CD1c-positive myeloid dendritic cell (primary cell): ENCODE measurements around the gene UBL3.
A peak's percentile ranks its signal among the peaks of the same experiment; 100 is the strongest.

Experiments used
- DNase-seq: peaks from one replicate; pipeline ENCODE4 v3.0.0-alpha.2; 2016; ENCODE audit errors: extremely low spot score

The UBL3 gene

GRCh38 chr13:29758531-29759114 lies 91.8 kb downstream of the UBL3 start:
- peak; percentile 94 for DNase-seq

GRCh38 chr13:29756506-29756905 lies 93.9 kb downstream of the UBL3 start:
- DNase-seq = no peak

- peak; percentile 31 for DNase-seq
Observed at GRCh38 chr13:29754473-29754806, 96.0 kb downstream of the UBL3 start.

GRCh38 chr13:29753618-29754472 lies 96.6 kb downstream of the UBL3 start:
- DNase-seq = no peak

- DNase-seq = no peak
Observed at GRCh38 chr13:29752175-29752574, 98.2 kb downstream of the UBL3 start.

- DNase-seq = no peak
Observed at GRCh38 chr13:29750183-29750530, 100.3 kb downstream of the UBL3 start.

- no peak for DNase-seq
Observed at GRCh38 chr13:29749401-29750182, 100.8 kb downstream of the UBL3 start.

DNA sequence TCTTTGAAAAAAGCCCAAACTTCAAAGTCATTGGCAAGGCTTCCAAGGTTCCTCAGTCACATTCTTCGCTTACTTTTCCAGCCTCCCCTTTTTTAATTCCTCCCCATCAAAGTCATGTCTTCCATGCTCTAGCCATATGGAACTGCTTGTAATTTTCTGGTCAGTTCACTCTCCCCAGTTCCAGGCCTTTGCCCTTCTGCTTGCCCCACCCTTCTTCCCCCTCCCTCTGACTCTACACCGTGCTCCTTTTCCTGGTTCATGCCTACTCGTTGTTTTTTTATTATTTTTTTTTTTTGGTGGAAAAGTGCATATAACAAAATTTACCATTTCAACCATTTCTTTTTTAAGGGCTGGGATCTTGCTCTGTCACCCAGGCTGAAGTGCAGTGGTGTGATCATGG lies 102.3 kb downstream of the UBL3 start:
- no peak for DNase-seq

GRCh38 chr13:29746148-29746677 lies 104.2 kb downstream of the UBL3 start:
- DNase-seq = no peak

- no peak for DNase-seq
Observed at GRCh38 chr13:29745704-29746103, 104.7 kb downstream of the UBL3 start.

GRCh38 chr13:29743201-29743786 lies 107.1 kb downstream of the UBL3 start:
- no peak for DNase-seq

DNA sequence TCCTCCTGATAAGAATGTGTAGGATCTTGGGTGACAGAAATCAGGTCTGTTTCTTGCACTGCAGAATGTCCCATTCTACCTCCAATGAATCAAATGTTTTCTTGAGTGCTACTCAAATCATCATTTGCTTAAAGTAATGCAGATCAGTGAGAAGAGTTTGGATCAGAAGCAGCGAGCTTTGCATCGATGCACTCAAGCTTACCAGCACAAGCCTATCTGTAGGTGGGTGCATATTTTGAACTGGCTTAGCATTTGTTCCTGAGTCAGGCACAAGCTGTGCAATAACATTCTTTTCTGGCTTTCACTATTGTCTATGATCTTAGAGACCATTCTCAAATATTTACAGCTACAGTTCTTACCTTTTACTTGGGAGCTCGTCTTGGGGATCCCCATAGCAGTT lies 109.5 kb downstream of the UBL3 start:
- no peak for DNase-seq

DNA sequence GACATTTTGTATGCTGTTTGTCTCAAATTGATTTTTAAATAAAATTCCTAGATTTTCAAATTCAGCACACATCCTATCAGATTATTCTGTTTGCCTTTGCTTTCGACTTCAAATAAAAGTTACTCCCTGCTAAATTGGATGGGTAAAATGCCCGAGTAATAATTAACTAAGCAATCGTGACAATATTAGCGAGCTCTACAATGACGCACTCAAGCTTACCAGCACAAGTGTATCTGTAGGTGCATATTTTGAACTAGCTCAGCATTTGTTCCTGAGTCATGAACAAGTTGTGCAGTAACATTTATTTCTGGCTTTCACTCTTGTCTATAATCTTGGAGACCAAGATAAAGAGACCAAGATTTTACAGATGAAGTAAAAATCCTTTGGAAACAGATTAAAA lies 113.4 kb downstream of the UBL3 start:
- no peak for DNase-seq

- DNase-seq = peak; percentile 73
Observed at GRCh38 chr13:29733147-29733611, 117.2 kb downstream of the UBL3 start.

DNA sequence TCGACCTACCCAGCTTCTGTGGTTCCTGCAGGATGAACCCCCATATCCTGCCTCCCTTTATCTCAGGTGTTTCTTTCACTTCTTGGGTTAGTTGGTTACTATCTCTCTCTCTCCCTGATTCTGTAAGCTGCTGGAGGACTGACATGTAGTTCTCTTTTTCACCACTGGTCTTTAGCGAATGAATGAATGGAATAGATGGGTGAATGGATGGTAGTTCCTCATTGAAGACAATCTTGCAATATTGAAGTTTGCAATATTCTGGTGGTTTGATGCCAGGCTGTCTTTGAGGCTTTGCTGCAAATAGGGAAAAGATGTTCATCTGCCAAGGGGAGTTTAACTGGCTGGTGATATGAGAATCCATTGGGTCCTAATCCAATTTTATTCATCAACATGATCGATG lies 120.2 kb downstream of the UBL3 start:
- no peak for DNase-seq

DNA sequence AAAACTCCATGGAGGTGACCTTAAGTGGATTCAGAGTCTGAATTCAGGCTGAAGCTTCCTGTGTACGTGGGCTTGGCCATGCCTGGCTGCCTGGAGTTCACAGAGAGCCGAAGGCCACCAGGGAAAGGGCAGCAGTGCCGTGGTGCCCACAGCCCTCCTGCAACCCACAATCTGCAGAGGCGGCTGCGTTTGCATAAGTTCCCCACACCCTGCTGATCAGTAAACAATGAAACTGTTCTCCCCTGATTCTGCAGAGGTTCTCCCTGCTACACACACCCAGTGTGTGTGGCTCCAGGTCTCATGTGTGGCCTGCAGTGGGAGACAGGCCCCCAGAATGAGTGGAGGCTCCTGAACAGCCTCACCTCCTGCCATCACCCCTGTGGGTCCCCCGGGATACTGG lies 128.0 kb downstream of the UBL3 start:
- DNase-seq = no peak

- DNase-seq = no peak
Observed at GRCh38 chr13:29721766-29722165, 128.7 kb downstream of the UBL3 start.

- DNase-seq = no peak
Observed at GRCh38 chr13:29718694-29719093, 131.7 kb downstream of the UBL3 start.

GRCh38 chr13:29716493-29716892 lies 133.9 kb downstream of the UBL3 start:
- no peak for DNase-seq
